Astrocyte of the cerebellum (primary cell): ENCODE results near the gene SPX.

Source experiments
- DNase-seq: peaks from one replicate; pipeline ENCODE4 v3.0.0-alpha.2; 2011; ENCODE audit warnings: low read depth
- H3K4me3 ChIP-seq: 2 replicates; pipeline ENCODE4 v1.5.1; 2011; ENCODE audit warnings: mild to moderate bottlenecking, low read depth, low read length, moderate library complexity
- CTCF ChIP-seq: IDR thresholded peaks from 2 replicates; pipeline ENCODE4 v1.5.1; 2012; ENCODE audit warnings: low read length, low read depth, moderate library complexity, mild to moderate bottlenecking; ENCODE audit errors: missing control alignments
- in situ Hi-C: cut with HindIII; loops from 2 replicates; pipeline ENCODE4 v1.10.0; 2017; ENCODE audit warnings: low sequenced_read_pairs

SPX gene

GRCh38 chr12:21509768-21510167 is 16.3 kb upstream of the SPX start:
- no peak for DNase-seq

GRCh38 chr12:21516281-21516680 is 9.8 kb upstream of the SPX start:
- no peak overlapping the region for H3K4me3 ChIP-seq
- in situ Hi-C loops, result no loop called here
- no peak for TF ChIP-seq CTCF
- DNase-seq, result no peak

More at GRCh38 chr12:21509768-21510167, 16.3 kb upstream of the SPX start:
- in situ Hi-C loops, result no loop called here
- H3K4me3 ChIP-seq, result no peak overlapping the region
- no peak for TF ChIP-seq CTCF

GRCh38 chr12:21518451-21518850 is 7.6 kb upstream of the SPX start:
- no peak for TF ChIP-seq CTCF
- in situ Hi-C loops, result no loop called here
- H3K4me3 ChIP-seq, result no peak overlapping the region
- no peak for DNase-seq

- DNase-seq, result no peak
- TF ChIP-seq CTCF, result no peak
Measured at GRCh38 chr12:21521541-21521940, 4.6 kb upstream of the SPX start.

GRCh38 chr12:21523148-21523547 is 2.9 kb upstream of the SPX start:
- no peak for TF ChIP-seq CTCF
- H3K4me3 ChIP-seq, result no peak overlapping the region
- no peak for DNase-seq
- in situ Hi-C loops, result no loop called here

More at GRCh38 chr12:21521541-21521940, 4.6 kb upstream of the SPX start:
- H3K4me3 ChIP-seq, result no peak overlapping the region
- in situ Hi-C loops, result no loop called here

- no peak for DNase-seq
- H3K4me3 ChIP-seq, result peak overlapping the region; percentile 63
- in situ Hi-C loops, result no loop called here
- no peak for TF ChIP-seq CTCF
Measured at GRCh38 chr12:21526721-21527345, 737 bp downstream of the SPX start.
